ENCODE results near the gene CFAP61. TPM values are rescaled to one million over a fixed set of nuclear protein-coding genes. Genes with fewer than 3 reads are reported as not detected.
"Not testable (repeated sequence)": the region's sequence is repeated elsewhere in the genome, so short reads cannot be mapped to it uniquely, and the experiment has no call there.

Gene CFAP61
- total RNA-seq, 1 donor = not detected

DNA sequence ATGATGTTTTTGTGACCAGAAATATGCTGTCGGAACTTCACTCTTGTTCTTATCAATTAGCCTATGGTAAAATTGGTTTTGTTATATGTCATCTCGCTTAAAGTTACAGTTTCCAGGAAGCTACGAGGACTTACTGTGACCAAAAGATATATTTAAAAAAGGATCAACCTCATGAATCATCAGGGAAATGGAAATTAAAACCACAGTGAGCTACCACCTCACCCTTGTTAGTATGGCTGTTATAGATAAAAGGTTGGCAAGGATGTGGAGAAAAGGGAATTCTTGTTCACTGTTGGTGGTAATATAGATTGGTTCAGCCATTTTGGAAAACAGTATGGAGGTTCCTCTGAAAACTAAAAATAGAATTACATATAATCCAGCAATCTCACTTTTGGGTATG is 301.2 kb downstream of the CFAP61 start:
- H3K27me3 ChIP-seq (ENCODE audit: insufficient read depth, low read length) = peaks cover 5% of the 10 kb centered on the region
- H3K9me3 ChIP-seq (ENCODE audit: low read depth, low read length) = no peaks in the 10 kb centered on the region
- H3K4me3 ChIP-seq (ENCODE audit: low read length) = no peak overlapping the region
- H3K4me1 ChIP-seq (ENCODE audit: insufficient read depth, low read length) = no peaks in the 10 kb centered on the region

DNA sequence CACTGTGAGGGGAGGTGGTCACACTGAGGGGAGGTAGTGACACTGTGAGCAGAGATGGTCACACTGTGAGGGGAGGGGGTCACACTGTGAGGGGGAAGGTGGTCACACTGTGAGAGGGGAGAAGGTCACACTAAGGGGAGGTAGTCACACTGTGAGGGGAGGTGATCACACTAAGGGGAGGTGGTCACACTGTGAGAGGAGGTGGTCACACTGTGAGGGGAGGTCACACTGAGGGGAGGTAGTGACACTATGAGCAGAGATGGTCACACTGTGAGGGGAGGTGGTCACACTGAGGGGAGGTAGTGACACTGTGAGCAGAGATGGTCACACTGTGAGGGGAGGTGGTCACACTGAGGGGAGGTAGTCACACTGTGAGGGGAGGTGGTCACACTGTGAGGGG is 303.2 kb downstream of the CFAP61 start:
- H3K4me1 ChIP-seq (ENCODE audit: insufficient read depth, low read length); H3K9me3 ChIP-seq (ENCODE audit: low read depth, low read length); H3K4me3 ChIP-seq (ENCODE audit: low read length): not testable (repeated sequence)
- peaks cover 13% of the 10 kb centered on the region for H3K27me3 ChIP-seq (ENCODE audit: insufficient read depth, low read length)

DNA sequence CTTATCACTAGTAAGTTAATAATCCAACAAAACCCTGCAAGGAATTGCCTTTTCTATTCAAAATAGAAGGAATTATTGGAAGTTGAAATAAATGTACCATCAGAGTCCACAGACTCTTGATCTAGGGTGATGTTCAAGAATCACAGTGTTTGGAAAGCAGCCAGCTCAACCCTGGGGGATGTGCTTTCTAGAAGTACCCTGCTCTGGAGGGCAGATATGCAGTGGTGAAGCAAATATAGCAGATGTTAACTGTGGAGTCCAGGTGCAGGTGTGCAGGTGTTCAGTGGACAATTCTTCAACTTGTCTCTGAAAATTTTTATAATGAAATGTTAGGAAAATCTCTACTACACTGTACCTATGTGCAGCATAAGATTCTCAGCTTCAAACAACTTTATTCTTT is 306.5 kb downstream of the CFAP61 start:
- H3K4me3 ChIP-seq (ENCODE audit: low read length) = no peak overlapping the region
- peaks cover 39% of the 10 kb centered on the region for H3K27me3 ChIP-seq (ENCODE audit: insufficient read depth, low read length)
- H3K9me3 ChIP-seq (ENCODE audit: low read depth, low read length) = no peaks in the 10 kb centered on the region
- peaks cover 6% of the 10 kb centered on the region for H3K4me1 ChIP-seq (ENCODE audit: insufficient read depth, low read length)

DNA sequence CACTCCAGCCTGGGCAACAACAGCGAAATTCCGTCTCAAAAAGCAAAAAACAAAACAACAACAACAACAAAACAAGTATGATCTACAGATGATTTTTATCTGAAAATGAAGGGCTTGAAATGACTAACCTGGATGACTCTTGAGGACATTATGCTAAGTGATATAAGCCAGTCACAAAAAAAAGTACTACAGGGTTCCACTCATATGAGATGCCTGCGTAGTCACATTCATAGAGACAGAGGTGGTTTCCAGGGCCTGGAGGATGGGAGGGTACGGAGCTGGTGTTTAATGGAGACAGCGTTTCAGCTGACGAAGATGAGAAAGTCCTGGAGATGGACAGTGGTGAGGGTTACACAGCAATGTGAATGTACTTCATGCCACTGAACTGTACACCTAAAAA is 307.3 kb downstream of the CFAP61 start:
- Histone ChIP-seq H3K4me1 (ENCODE audit: insufficient read depth, low read length) (peaks cover 6% of the 10 kb centered on the region), H3K9me3 (ENCODE audit: low read depth, low read length) (no peaks in the 10 kb centered on the region), H3K27me3 (ENCODE audit: insufficient read depth, low read length) (peaks cover 47% of the 10 kb centered on the region), H3K4me3 (ENCODE audit: low read length) (no peak overlapping the region)

DNA sequence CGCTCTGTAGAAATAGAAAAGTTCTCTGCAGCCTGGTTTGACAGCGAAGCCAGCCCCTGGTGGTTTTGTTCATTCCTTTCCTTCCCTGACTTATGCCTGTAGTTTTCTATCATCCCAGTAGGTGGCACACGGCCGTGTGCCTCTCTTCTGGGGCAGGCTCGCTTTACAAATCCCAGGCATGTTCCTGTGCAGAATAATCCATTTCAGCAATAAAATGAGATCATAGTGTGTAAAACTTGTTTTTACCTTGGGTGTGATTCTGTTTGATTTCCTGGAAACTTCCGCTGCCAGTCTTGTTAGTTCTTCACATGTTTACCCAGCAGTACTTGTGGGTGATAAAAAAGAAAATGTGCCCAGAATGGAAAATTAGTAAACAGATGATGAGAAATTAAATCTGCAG is 308.1 kb downstream of the CFAP61 start:
- H3K4me3 ChIP-seq (ENCODE audit: low read length) = no peak overlapping the region
- peaks cover 6% of the 10 kb centered on the region for H3K4me1 ChIP-seq (ENCODE audit: insufficient read depth, low read length)
- H3K9me3 ChIP-seq (ENCODE audit: low read depth, low read length) = no peaks in the 10 kb centered on the region
- H3K27me3 ChIP-seq (ENCODE audit: insufficient read depth, low read length) = peaks cover 55% of the 10 kb centered on the region

DNA sequence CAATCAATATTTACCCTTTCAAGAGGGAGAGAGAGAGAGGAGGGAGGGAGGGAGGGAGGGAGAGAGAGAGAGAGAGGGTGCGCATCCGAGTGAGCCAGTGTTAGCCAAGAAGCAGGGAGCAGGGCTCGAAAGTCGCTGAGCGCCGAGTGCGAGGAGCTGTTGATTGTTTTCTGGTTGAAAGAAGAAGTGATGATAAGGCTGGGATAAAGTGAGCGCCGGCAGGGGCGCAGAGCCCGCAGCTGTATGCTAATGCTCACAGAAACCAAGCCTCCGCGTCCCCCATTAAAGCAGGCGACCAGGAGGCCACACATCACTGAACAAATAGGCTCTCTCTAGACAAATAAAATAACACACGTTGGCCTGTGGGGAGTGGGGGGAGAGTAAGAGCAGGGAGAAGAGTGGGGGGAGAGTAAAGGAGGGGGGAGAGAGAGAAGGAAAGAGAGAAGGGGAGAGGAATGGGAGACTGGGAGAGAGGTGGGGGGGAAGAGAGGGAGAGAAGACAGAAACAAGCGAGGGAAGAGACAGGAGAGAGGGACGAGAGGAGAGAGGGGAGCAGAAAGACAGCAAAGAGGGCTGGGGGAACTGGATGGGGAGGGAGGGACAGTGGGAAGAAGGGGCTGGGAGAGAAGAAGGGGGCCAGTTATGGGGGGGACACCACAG is 310.6 kb downstream of the CFAP61 start:
- H3K4me1 ChIP-seq (ENCODE audit: insufficient read depth, low read length) = peaks cover 12% of the 10 kb centered on the region
- peaks cover 72% of the 10 kb centered on the region for H3K27me3 ChIP-seq (ENCODE audit: insufficient read depth, low read length)
- H3K9me3 ChIP-seq (ENCODE audit: low read depth, low read length) = no peaks in the 10 kb centered on the region
- H3K4me3 ChIP-seq (ENCODE audit: low read length) = no peak overlapping the region

DNA sequence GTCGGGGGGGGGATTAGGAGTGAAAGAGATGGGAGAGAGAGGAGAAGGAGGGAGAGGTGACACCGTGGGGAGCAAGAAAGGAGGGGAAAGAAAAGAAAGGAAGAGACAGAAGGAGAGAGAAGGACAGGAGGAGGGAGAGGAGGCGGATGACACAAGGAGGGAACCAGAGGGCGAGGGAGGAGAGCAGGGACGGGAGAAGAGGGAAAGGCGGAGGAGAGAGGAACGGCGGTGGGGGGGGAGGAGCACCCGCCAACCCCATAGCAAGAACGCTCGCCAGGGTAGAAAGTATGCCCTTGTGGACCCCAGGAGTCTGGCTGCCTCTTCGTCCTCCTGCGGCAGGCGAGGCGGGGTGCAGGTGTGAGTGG is 311.1 kb downstream of the CFAP61 start:
- H3K4me1 ChIP-seq (ENCODE audit: insufficient read depth, low read length) = peaks cover 12% of the 10 kb centered on the region
- no peaks in the 10 kb centered on the region for H3K9me3 ChIP-seq (ENCODE audit: low read depth, low read length)
- H3K4me3 ChIP-seq (ENCODE audit: low read length) = no peak overlapping the region
- H3K27me3 ChIP-seq (ENCODE audit: insufficient read depth, low read length) = peaks cover 72% of the 10 kb centered on the region

DNA sequence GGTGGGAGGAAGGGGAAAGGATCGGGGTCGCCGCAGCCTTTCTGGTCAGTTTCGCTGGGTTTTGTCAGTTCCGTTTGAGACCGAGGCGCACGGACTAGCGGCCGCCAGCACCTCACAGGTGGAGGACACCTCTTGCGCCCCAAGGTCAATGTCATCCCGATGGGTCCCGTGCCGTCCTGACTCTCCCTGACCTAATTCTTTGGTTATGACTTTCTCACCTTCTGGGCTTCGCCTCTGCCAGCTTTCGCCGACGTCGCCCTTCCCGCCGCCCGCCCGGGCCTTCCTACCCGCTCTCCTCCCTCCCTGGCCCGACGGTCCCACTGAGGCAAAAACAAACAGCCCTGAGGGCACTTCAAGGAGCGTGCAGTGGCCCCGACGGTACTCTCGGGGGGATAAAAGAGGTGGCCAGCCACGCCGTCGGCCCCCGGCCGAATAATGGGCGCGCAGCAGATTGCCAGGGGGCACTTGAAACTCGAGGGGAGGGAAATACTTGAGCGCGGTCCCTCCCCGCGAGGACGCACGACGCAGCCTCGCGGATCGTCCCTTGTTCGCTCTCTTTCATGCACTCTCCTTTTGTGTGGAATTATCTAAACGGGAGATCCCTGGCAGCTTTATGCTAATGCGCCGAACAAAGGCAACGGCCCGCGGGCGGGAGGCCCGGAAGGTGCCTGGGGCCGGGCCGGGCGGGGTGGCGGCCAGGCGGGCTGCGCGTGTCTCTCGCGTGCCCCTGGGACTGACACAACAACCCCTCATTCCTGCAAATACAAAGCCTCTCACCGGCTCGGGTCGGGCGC is 311.7 kb downstream of the CFAP61 start:
- H3K4me1 ChIP-seq (ENCODE audit: insufficient read depth, low read length) = peaks cover 15% of the 10 kb centered on the region
- peaks cover 72% of the 10 kb centered on the region for H3K27me3 ChIP-seq (ENCODE audit: insufficient read depth, low read length)
- no peak overlapping the region for H3K4me3 ChIP-seq (ENCODE audit: low read length)
- H3K9me3 ChIP-seq (ENCODE audit: low read depth, low read length) = no peaks in the 10 kb centered on the region

DNA sequence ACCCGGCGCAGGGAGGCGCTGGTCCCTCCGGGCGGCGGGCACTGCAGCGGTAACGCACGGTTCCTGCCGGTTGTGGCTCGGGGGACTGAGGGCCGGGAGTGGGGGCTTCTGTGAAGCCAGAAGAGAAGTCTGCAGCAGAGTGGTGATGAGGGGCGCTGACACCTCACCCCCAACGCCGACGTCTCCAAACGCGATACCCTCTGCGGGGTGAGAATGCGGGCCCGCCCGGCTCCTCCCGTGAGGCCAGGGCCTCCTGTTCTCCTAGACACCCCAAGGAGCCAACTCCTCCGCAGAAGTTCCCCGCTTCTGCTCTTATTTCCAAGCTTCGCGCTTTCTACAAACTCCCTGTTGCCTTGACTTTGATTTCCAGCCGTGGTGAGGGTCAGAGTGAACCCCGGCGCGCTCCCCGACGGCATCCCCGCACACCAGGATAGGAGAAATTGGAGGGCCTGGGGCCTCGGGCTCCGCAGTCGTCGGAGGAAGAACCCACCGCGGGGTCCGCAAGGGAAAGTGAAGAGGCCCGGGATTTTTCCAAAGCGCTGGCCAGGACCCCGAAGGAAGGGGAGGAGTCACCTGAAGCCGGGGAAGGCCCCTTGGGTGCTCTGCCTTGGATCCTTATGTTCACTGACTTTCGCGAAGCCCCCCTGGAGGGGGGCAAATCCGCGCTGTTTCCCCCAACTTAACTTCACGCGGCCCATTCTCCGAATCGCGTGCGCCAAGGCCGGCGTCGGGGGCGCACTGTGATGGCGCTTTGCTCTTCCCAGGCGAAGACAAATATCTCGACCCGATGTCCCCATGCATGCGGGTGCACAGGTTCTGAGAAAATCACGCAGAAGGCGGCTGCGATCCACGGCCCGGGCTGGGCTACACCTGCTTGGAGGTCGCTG is 312.5 kb downstream of the CFAP61 start:
- H3K27me3 ChIP-seq (ENCODE audit: insufficient read depth, low read length) = peaks cover 75% of the 10 kb centered on the region
- H3K4me3 ChIP-seq (ENCODE audit: low read length) = no peak overlapping the region
- no peaks in the 10 kb centered on the region for H3K9me3 ChIP-seq (ENCODE audit: low read depth, low read length)
- H3K4me1 ChIP-seq (ENCODE audit: insufficient read depth, low read length) = peaks cover 22% of the 10 kb centered on the region

DNA sequence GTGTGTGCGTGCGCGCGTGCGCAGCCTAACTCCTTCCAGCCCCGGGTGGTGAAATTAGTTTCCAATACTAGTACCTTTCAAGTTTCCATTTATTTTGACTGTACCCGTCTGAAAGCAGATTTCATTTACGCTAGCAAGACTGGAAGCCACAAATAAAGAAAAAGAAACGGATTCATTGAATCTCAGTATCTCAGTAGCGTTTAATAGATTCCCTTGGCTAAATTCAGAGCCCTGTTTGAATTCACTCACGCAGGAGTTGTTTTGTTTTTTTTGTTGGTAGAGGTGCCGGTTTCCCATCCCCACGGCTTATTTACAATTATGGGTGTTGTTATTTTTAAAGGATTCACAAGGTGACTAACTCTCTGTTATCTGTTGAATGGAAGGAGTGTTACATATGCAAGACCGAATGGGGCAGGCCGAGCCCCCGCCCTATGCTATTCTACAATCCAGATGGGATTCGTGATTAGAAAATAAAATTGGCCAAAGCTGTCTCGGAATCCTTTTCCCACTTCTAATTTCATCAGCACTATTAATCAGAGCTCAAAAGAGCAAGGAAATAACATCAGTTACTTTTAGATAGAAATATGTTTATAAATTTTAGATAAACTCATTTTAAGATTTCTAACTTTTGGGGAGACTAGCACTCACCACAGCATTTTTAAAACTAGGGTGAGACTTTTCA is 313.3 kb downstream of the CFAP61 start:
- Histone ChIP-seq H3K4me3 (ENCODE audit: low read length) (no peak overlapping the region), H3K9me3 (ENCODE audit: low read depth, low read length) (no peaks in the 10 kb centered on the region), H3K4me1 (ENCODE audit: insufficient read depth, low read length) (peaks cover 16% of the 10 kb centered on the region), H3K27me3 (ENCODE audit: insufficient read depth, low read length) (peaks cover 78% of the 10 kb centered on the region)

DNA sequence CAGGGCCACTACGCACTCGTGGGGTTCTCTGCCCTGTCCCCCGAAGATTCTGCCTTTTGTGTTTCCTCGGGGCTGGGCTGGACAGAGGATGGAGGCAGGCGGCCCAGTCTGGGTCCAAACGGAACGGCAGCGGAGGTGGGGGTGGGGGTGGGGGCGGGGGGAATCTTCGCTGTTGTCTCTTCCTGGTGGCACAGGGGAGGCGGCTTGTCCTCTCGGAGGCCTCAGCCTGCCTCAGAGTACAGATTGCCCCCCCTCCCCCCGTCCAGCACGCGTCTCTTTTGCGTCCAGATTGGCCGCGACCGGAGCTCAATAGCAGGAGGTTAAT is 314.2 kb downstream of the CFAP61 start:
- H3K4me1 ChIP-seq (ENCODE audit: insufficient read depth, low read length) = peaks cover 16% of the 10 kb centered on the region
- no peaks in the 10 kb centered on the region for H3K9me3 ChIP-seq (ENCODE audit: low read depth, low read length)
- H3K27me3 ChIP-seq (ENCODE audit: insufficient read depth, low read length) = peaks cover 78% of the 10 kb centered on the region
- no peak overlapping the region for H3K4me3 ChIP-seq (ENCODE audit: low read length)

DNA sequence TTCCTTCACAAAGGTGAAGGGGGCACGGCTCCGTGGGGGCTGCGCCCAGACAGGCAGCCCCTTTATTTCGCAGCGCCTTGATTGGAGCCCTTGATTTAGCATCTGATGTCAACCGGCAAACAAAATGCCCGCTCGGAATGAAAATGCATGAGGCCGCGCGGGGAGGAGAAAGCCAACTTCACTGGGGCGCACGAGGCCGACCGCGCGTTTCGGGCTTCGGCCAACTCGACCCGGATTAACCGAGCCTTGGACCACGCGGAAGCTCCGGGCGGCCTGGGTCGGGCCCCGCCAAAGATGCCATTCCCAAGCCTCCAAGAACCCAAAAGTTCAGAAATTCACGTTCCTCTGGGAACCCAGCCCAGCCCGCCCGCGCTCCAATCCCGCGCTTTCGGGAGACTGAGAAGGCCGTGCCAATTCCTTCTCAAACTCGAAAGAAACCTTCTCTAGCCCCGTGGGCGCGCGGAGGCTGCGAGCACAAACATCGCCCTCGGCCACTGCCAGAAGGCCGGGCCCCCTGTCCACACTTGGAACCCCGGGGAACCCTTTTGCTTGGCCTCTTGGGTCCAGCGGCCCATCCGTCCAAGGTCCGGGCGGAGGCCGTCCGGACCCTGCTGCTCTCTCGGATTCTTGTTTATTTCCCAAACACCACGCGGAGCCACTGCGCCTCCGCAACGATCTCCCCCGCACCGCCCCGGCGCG is 314.7 kb downstream of the CFAP61 start:
- Histone ChIP-seq H3K27me3 (ENCODE audit: insufficient read depth, low read length) (peaks cover 78% of the 10 kb centered on the region), H3K4me1 (ENCODE audit: insufficient read depth, low read length) (peaks cover 16% of the 10 kb centered on the region), H3K4me3 (ENCODE audit: low read length) (no peak overlapping the region), H3K9me3 (ENCODE audit: low read depth, low read length) (no peaks in the 10 kb centered on the region)

DNA sequence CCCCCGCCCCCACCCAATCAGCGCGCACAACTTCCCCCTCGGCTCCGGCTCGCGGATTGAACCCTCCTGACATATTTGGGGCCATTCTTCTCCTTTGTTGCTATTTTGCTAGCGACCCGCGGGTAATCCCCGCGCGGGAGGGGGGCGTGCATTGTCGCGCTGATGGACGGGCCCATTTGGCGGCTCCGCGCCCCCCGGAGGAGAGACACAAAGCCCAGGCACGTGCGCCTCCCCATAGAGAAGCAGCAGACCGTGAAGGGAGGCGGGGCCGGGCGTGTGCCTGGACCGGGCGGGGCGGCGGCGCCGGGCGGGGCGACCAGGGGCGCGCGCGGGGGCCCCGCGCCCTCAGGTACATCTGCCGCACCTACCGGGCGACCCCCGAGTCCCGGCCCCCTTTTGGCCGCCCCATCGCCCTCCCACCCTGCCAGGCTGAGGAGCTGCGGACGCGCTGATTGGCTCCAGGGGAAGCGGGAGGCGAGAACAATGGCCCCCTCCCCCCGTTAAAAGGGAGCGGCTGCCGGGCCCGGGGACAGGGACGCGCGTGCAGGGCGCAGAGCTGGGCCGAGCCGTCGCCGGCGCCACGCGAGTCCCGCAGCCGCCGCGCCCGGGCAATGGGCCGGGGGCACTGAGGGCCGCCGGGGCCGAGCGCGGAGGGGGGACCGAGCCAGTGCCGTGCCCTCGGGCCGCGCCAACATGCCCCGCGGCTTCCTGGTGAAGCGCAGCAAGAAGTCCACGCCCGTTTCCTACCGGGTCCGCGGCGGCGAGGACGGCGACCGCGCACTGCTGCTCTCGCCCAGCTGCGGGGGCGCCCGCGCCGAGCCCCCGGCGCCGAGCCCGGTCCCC is 315.5 kb downstream of the CFAP61 start, which contains the start of gene INSM1:
Gene INSM1, plus strand, starts transcription at position 530 of the 843 bp plus-strand sequence. Its CDS starts 164 bp downstream, at position 694.
- H3K4me3 ChIP-seq (ENCODE audit: low read length) = no peak within 1 kb of the TSS
- H3K4me1 ChIP-seq (ENCODE audit: insufficient read depth, low read length) = peaks cover 16% of the 10 kb centered on the region
- no peaks in the 10 kb centered on the region for H3K9me3 ChIP-seq (ENCODE audit: low read depth, low read length)
- peaks cover 78% of the 10 kb centered on the region for H3K27me3 ChIP-seq (ENCODE audit: insufficient read depth, low read length)

All from mononuclear cell (primary cell).